Common myeloid progenitor, CD34-positive (primary cell): Measurements from ENCODE around the gene MDFIC.

Experiments
- CTCF ChIA-PET: fragments of 350-600 bp; sonication (Branson Sonifier 250); formaldehyde crosslinking; loops from one replicate; lab custom pipeline; 2021; ENCODE audit warnings: antibody characterized with exemption; lab: Charles Lee
- POLR2A ChIA-PET: fragments of 350-600 bp; sonication (Branson Sonifier 250); formaldehyde crosslinking; loops from one replicate; lab custom pipeline; 2021; ENCODE audit warnings: antibody characterized with exemption; lab: Charles Lee
- DNase-seq, 3 donors: peaks; one replicate each; pipeline versions ENCODE4 v3.0.0 to v3.0.0-alpha.2; 2013
- H3K27ac ChIP-seq, 2 experiments: 1 replicate in 1 of 2; 2 replicates in 1 of 2; pipeline ENCODE4 v1.7.0; 2013; ENCODE audit warnings: inconsistent platforms in 2 of 2, low read length in 2 of 2, mild to moderate bottlenecking in 2 of 2, low read depth in 1 of 2, moderate library complexity in 1 of 2; ENCODE audit not compliant: severe bottlenecking in 2 of 2, insufficient read depth in 1 of 2, poor library complexity in 1 of 2
- H3K27me3 ChIP-seq, 5 experiments: replicated peaks in 2 of 5; 1 replicate in 3 of 5; 2 replicates in 2 of 5; pipeline versions ENCODE4 v1.6.1 to v1.7.0; 2013; ENCODE audit warnings: low read length in 4 of 5, mild to moderate bottlenecking in 2 of 5, moderate library complexity in 2 of 5, inconsistent platforms in 1 of 5; ENCODE audit not compliant: insufficient read depth in 5 of 5, control insufficient read depth in 4 of 5
- H3K36me3 ChIP-seq, 4 experiments: 1 replicate in 2 of 4; 2 replicates in 2 of 4; pipeline versions ENCODE4 v1.6.1 to v1.7.0; 2013; ENCODE audit warnings: low read length in 3 of 4, control low read depth in 1 of 4, mild to moderate bottlenecking in 1 of 4; ENCODE audit not compliant: control insufficient read depth in 4 of 4, insufficient read depth in 4 of 4
- H3K4me1 ChIP-seq, 4 experiments: 1 replicate in 3 of 4; 2 replicates in 1 of 4; pipeline versions ENCODE4 v1.6.1 to v1.7.1; 2013; ENCODE audit warnings: low read length in 3 of 4, mild to moderate bottlenecking in 3 of 4, control low read depth in 1 of 4, inconsistent platforms in 1 of 4, moderate library complexity in 1 of 4; ENCODE audit not compliant: control insufficient read depth in 4 of 4, insufficient read depth in 4 of 4; ENCODE audit errors: control extremely low read depth in 1 of 4
- H3K4me3 ChIP-seq, 7 experiments: 1 replicate in 4 of 7; 2 replicates in 3 of 7; pipeline versions ENCODE4 v1.5.1 to v1.7.0; 2013; ENCODE audit warnings: mild to moderate bottlenecking in 7 of 7, low read length in 6 of 7, moderate library complexity in 6 of 7, inconsistent platforms in 2 of 7, low read depth in 2 of 7, control low read depth in 1 of 7; ENCODE audit not compliant: insufficient read depth in 4 of 7, control insufficient read depth in 1 of 7; ENCODE audit errors: extremely low read depth in 1 of 7
- H3K9me3 ChIP-seq, 5 experiments: 1 replicate in 4 of 5; 2 replicates in 1 of 5; pipeline versions ENCODE4 v1.6.1 to v1.7.1; 2013; ENCODE audit warnings: low read length in 4 of 5, mild to moderate bottlenecking in 2 of 5, inconsistent platforms in 1 of 5, low read depth in 1 of 5, moderate library complexity in 1 of 5; ENCODE audit not compliant: control insufficient read depth in 4 of 5, insufficient read depth in 2 of 5; ENCODE audit errors: control extremely low read depth in 1 of 5
- WGBS: methylation state at CpG from one replicate; pipeline ENCODE4 v1.1.5; 2013; ENCODE audit not compliant: insufficient coverage; 5-methylcytosine and 5-hydroxymethylcytosine counted together

MDFIC gene

DNA sequence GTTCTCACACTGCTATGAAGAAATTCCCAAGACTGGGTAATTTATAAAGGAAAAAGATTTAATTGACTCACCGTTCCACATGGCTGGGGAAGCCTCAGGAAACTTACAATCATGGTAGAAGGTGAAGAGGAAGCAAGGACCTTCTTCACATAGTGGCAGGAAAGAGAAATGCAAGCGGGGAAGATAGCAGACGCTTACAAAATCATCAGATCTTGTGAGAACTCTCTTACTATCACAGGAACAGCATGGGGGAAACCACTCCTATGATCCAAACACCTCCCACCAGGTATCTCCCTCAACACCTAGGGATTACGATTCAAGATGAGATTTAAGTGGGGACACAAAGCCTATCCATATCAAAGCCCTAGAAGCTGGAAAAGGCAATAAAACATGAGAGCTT, 130.8 kb downstream of the MDFIC start:
- Histone ChIP-seq H3K9me3 (peaks cover 0 to 3% (median 0%) of the 10 kb centered on the region in 5 experiments), H3K4me1 (no peaks in the 10 kb centered on the region), H3K27me3 (no peaks in the 10 kb centered on the region), H3K27ac (no peak overlapping the region), H3K36me3 (no peaks in the 10 kb centered on the region), H3K4me3 (no peak overlapping the region)
- CTCF ChIA-PET, result no interaction called here
- POLR2A ChIA-PET, result interaction anchor here (0.6 kb wide), 1 partner anchor 114 kb away, joined by 3 read pairs; no protein-coding TSS in a partner anchor
- DNase-seq, result no peak
- WGBS, result 80% methylated on average over 1 of the region's 4 CpGs

GRCh38 chr7:115054478-115055065, 132.7 kb downstream of the MDFIC start:
- Histone ChIP-seq H3K9me3 (peaks cover 0 to 3% (median 0%) of the 10 kb centered on the region in 5 experiments), H3K27ac (no peak overlapping the region), H3K27me3 (no peaks in the 10 kb centered on the region), H3K4me3 (no peak overlapping the region), H3K4me1 (no peaks in the 10 kb centered on the region), H3K36me3 (no peaks in the 10 kb centered on the region)
- ChIA-PET POLR2A (no interaction called here), CTCF (interaction anchor here (0.9 kb wide), 1 partner anchor 34 kb away, joined by 3 read pairs; no protein-coding TSS in a partner anchor)
- WGBS, result 81% methylated on average over 3 of the region's 3 CpGs
- DNase-seq, result no peak

GRCh38 chr7:115056019-115056418, 134.1 kb downstream of the MDFIC start:
- POLR2A ChIA-PET, result no interaction called here
- Histone ChIP-seq H3K4me1 (no peaks in the 10 kb centered on the region), H3K36me3 (no peaks in the 10 kb centered on the region), H3K27me3 (no peaks in the 10 kb centered on the region), H3K27ac (no peak overlapping the region), H3K9me3 (peaks cover 0 to 3% (median 0%) of the 10 kb centered on the region in 5 experiments), H3K4me3 (no peak overlapping the region)
- CTCF ChIA-PET, result no interaction called here
- DNase-seq, result no peak
- WGBS, result no CpG with 5 or more reads among the region's 2 CpGs

GRCh38 chr7:115058726-115059125, 136.8 kb downstream of the MDFIC start:
- CTCF ChIA-PET, result no interaction called here
- no peaks in the 10 kb centered on the region for H3K4me1 ChIP-seq
- WGBS, result 100% methylated on average over 3 of the region's 3 CpGs
- no peak overlapping the region for H3K27ac ChIP-seq
- DNase-seq, result no peak
- no peaks in the 10 kb centered on the region for H3K36me3 ChIP-seq
- H3K9me3 ChIP-seq, result no peaks in the 10 kb centered on the region
- H3K4me3 ChIP-seq, result no peak overlapping the region
- POLR2A ChIA-PET, result no interaction called here
- H3K27me3 ChIP-seq, result no peaks in the 10 kb centered on the region

GRCh38 chr7:115059321-115059720, 137.4 kb downstream of the MDFIC start:
- H3K27me3 ChIP-seq, result no peaks in the 10 kb centered on the region
- ChIA-PET CTCF (no interaction called here), POLR2A (no interaction called here)
- DNase-seq, result no peak
- no peaks in the 10 kb centered on the region for H3K36me3 ChIP-seq
- no peaks in the 10 kb centered on the region for H3K9me3 ChIP-seq
- H3K4me3 ChIP-seq, result no peak overlapping the region
- no peaks in the 10 kb centered on the region for H3K4me1 ChIP-seq
- H3K27ac ChIP-seq, result no peak overlapping the region

DNA sequence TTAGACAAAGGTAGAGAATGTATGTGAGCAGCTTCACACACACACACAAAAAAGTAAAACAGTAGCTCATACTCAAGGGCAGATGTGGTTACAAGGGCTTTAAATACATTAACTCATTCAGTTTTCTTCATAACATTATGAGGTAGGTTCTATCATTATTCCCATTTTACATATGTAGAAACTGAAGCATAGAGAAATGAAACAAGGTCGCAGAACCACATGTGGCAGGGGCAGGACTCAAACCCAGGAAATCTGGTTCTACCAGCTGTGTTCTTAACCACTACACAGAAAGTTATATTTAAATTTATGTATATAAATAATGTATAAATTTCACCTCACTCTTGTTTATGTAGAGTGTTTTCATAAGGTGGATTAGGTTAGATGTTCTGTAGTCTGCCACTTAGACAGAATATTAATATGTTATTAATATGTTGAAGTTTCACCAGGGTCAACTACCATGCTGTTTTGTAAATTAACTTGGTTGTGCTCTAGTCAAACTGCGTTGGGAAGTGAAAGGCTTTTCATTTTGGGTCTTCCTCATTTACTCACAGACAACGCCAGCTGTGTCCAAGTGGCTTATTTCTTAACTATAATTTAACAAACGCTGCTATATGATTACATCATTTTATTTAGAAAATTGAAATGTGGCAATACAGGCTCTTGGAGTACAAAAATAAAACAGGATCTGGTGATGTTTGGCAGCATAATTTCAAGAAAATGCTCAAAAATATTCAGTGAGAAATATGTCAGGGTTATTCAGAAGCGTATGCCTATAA, 138.4 kb downstream of the MDFIC start:
- peak in 1 of 3 donors; percentile 6 for DNase-seq
- no peak overlapping the region for H3K4me3 ChIP-seq
- H3K27ac ChIP-seq, result no peak overlapping the region
- CTCF ChIA-PET, result interaction anchor here (0.6 kb wide), 1 partner anchor 605 kb away, joined by 3 read pairs; no protein-coding TSS in a partner anchor
- POLR2A ChIA-PET, result no interaction called here
- no peaks in the 10 kb centered on the region for H3K36me3 ChIP-seq
- H3K4me1 ChIP-seq, result no peaks in the 10 kb centered on the region
- 89% methylated on average over 1 of the region's 5 CpGs for WGBS
- no peaks in the 10 kb centered on the region for H3K27me3 ChIP-seq
- no peaks in the 10 kb centered on the region for H3K9me3 ChIP-seq

DNA sequence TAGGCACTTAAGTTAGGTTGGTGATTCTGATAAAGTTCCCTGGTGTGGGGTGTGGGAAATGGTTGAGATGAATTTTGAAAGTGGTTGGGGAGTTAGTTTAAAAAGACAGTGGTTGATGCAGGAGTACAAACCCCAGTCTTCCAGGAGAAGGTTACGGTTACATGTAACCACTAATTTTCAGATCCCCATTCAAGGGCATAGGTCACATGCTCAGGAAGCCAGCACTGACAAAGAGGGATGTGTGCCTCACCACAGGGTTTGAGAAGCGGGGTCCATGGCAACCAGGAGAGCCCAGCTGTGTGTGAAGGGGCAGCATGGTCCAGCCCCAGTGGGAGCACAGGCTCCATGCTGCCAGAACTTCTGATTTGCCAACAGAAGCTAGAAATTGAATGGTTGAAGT, 144.2 kb downstream of the MDFIC start:
- ChIA-PET CTCF (no interaction called here), POLR2A (no interaction called here)
- no peak overlapping the region for H3K27ac ChIP-seq
- H3K27me3 ChIP-seq, result no peaks in the 10 kb centered on the region
- 83% methylated on average over 2 of the region's 2 CpGs for WGBS
- no peaks in the 10 kb centered on the region for H3K36me3 ChIP-seq
- H3K4me1 ChIP-seq, result peaks cover 0 to 4% (median 0%) of the 10 kb centered on the region in 4 experiments
- no peak overlapping the region for H3K4me3 ChIP-seq
- H3K9me3 ChIP-seq, result no peaks in the 10 kb centered on the region
- DNase-seq, result peak in 1 of 3 donors; percentile 3
